HG02759 (cell line): Measurements from ENCODE around the gene ZNF629.
"Not testable (repeated sequence)": the region's sequence is repeated elsewhere in the genome, so short reads cannot be mapped to it uniquely, and the experiment has no call there.

ENCODE experiments used
- ATAC-seq: cut with Tn5 transposase; IDR thresholded peaks from one replicate; pipeline ENCODE4 v1.9.1; 2021; ENCODE audit warnings: mild to moderate bottlenecking, moderate library complexity; ENCODE audit not compliant: unreplicated experiment

ZNF629 gene

DNA sequence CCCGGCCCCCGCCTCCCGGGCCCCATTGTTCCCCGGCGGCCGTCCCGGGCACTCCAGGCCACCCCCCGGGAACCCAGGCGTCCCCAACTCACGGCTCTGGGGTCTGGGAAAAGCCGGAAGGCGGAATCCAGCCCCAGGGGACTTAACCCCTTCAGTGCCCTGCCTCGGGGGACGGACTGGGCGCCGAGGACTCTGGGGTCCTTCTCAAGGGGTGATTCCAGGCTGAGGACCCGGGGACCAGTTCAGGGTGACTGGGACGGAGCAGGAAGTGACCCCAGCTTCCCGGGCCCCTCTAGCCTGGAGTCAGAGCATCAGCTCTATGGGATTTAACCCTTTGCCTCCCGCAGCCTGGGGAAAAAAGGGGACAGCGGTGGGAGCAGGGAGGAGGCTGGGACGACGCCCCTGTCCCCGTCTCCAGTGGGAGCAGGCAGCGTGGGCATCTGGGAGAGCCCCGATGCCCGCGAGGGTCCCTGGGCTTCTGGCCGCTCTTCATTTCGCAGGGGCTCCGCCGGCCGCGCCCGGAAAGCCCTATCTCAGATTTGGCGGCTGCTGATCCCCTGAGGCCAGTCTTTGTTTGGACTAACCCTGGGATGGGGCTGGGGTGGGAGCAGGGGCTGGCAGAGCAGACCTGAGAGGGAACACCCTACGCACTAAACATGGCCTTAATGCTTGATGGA is at the start of gene ZNF629:
ZNF629 (minus strand) TSS at position 270 of the 677 bp plus-strand sequence. CDS start 2,723 bp downstream, outside the sequence.
- peak; percentile 50 for ATAC-seq

DNA sequence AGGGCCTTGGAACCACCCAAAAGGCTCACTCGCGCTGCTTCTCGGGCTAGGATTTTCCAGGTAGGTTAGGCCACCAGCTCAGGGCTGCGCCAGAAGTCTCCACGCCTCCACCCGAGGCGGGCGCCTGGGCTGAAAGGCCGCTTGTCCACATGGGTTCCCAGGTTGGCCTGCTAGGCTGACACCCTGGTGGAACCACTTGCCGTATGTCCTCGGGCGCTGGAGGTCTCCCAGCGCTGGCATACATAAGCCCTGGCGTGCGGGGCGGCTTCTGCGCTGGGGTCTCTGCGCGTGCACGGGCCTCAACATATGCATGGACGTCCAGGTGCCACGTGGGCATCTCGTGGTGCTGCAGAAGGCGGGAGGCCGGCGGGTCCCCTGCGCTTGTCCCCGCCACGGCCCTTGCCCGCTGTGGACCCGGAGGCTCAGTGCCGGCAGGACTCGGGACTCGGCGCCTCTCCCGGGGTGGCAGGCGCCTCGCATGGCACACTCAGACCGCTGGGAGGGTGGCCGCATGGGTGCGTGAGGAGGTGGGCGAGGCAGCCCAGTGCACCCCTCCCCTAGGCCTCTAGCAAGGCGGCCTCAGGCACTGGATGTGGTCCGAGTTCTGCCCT is 47.2 kb upstream of the ZNF629 start:
- no peak for ATAC-seq

DNA sequence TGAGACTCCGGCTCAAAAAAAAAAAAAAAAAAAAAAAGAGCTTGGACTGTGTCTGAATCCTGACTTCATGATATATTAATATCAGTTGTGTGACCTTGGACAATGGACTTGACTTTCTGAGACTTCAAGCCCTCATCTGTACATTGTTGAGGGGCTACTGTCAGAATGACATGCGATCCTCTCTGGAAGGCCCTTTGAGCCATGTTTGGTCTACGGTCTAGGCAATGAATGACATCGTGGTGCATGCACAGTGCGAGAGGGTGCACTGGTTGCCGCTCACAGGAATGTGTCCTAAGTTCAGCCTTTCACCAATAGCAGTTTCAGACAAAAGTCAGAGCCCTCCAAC is 43.0 kb upstream of the ZNF629 start:
- no peak for ATAC-seq

DNA sequence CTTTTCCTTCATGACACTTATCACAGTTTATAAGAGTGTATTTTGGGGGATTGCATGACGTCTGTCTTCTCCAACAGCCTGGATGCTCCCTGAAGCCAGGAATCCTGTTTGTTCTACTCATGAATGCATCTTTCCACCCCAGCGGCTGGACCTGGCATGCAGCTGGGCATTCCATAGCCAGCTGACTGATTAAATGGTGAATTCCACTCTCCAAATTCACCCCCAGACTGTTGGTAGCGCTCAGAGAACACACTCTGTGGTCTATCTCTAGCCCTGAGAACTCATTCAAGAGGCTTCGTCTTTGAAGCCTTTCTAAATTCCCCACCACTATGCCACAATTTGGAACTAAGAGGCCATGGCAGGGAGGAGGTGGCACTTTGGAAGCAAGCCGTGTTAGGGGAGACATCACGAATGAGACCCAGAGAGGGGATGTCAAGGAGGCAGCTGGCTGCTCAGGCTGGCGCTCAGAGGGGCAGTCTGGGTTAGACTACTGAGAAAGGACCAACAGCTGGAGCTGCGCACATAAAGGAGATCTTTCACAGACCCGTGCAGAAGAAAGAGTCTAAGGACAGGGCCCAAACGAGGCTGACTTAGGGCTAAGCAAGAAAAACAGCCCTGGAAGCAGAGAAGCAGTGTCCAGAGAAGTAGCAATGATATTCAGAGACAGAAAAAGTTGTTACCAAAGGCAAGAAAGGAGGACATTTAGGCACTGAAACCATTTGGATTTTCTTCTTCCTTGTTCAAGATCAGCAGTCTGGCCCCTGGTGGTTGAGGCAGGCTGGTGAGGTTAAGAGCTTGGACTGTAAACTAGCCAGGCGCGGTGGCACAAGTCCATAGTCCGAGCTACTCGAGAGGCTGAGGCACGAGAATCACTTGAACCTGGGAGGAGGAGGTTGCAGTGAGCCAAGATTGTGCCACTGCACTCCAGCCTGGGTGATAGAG is 42.4 kb upstream of the ZNF629 start:
- ATAC-seq: no peak

DNA sequence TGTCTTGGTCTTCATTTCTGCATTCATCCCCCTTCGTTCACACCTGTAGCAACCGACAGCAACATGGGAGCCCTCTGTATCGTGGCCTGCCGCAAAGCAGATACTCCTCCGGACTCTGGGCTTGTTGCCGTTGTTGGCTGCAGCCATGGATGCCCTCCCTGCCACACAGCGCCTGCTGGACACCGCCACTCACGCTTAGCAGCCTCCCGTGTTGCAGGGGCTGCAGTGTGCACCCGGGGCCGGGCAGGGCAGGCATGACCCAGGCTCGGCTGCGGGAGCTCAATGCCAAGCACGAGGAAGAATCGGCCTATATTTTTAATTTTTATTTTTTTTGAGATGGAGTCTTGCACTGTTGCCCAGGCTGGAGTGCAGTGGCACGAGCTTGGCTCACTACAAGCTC is 34.9 kb upstream of the ZNF629 start:
- no peak for ATAC-seq

DNA sequence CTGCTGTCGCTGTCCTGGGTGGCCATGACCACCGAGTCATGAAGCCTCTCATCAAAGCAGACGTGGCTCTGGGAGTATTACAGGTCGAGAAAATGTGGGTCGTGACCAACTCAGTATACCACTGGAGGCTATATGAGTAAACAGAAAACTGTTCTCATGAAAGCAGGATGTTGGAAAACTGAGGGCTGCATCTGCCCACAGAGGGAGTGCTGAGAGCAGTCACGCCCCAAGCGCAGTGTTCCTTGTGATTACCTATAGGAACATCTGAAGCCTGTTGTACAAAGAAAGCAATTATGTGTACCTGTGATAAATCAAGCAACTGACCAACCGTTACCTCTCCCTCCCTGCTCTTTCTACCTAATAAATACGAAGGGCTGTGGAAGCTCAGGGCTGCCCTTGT is 34.4 kb upstream of the ZNF629 start:
- not testable (repeated sequence) for ATAC-seq

DNA sequence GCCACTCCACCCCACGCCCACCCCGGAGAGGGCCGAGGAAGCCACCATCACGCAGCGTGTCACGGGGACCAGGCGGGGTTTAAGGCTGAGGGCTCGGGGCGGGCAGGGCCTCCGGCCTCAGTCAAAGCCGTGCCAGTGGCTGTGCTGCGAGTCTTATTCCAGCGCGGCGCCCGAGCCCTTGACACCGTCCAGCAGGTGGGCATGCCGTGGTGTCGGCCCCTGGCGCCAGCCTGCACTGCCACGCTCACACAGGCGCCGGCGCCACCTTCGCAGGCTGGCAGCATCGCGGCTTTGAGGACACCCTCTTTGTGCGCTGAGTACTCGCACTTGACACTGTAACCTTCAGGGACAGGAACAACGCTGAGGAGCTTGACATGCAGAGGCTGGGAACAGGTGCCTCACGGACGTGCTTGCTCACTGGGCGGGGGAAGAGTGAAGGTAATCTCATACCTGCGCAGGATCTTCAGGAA is 34.0 kb upstream of the ZNF629 start:
- ATAC-seq: no peak

DNA sequence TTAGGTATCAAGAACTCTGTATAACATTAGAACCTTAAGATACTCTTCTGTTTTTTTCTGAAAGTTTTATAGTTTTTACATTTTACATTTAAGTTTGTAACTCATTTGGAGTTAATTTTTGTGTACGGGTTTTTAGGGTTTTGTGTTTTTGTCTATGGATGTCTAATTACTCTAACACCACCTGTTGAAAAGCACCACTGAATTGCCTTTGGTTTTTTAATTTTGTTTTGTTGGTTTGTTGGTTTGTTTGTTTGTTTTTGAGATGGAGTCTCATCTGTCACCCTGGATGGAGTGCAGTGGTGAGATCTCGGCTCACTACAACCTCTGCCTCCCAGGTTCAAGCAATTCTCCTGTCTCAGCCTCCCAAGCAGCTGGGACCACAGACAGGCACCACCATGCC is 29.8 kb upstream of the ZNF629 start:
- ATAC-seq: no peak

DNA sequence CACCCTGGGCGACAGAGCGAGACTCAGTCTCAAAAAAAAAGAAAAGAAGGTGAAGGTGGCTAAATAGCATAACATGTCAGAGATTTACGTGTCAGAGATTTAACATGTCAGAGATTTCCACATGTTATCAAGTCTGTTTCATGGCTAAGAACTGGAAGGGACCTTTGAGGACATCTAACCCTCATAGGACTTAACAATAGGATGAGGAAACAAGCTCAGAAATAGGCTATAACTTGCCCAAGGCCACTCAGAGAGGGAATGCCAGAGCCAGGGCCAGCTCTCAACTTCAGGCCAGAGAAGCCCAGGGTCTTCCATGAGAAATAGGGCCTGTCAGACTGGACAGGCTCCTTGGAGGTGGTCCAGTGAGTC is 26.8 kb upstream of the ZNF629 start:
- no peak for ATAC-seq

DNA sequence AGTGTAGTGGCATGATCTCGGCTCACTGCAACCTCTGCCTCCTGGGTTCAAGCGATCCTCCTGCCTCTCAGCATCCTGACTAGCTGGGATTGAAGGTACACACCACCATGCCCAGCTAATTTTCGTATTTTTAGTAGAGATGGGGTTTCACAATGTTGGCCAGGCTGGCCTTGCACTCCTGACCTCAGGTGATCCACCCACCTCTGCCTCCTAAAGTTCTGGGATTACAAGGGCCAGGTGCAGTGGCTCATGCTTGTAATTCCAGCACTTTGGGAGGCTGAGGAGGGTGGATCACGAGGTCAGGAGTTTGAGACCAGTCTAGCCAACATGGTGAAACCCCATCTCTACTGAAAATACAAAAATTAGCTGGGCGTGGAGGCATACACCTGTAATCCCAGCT is 22.7 kb upstream of the ZNF629 start:
- not testable (repeated sequence) for ATAC-seq

DNA sequence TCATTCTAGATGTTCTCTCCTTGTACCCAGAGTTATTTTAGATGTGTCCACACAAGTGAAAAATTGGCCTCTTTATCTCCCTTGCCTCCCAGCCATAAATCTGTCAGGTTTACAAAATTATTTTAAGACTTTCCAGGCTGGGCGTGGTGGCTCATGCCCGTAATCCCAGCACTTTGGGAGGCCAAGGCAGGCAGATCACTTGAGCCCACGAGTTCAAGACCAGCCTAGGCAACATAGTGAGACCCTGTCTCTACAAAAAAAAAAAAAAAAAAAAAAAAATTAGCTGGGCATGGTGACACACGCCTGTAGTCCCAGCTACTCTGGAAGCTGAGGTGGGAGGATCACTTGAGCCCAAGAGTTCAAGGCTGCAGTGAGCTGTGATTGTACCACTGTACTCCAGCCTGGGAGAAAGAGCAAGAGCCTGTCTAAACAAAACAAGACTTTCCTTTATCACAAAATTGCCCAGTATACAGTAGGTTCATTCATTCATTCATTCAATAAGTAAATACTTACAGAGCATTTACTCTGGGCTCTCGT is 22.0 kb upstream of the ZNF629 start:
- ATAC-seq: not testable (repeated sequence)

DNA sequence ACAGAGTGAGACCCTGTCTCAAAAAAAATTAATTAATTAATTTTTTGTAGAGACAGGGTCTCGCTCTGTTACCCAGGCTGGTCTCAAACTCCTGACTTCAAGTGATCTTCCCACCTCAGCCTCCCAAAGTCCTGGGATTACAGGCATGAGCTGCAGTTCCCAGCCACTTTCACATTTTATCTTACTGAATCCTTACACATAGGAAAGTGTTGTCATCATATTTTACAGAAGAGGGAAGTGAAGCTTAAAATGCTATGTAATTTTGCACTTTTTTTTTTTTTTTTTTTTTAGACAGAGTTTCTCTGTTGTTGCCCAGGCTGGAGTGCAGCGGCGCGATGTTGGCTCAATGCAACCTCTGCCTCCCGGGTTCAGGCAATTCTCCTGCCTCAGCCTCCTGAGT is 21.1 kb upstream of the ZNF629 start:
- ATAC-seq: no peak

DNA sequence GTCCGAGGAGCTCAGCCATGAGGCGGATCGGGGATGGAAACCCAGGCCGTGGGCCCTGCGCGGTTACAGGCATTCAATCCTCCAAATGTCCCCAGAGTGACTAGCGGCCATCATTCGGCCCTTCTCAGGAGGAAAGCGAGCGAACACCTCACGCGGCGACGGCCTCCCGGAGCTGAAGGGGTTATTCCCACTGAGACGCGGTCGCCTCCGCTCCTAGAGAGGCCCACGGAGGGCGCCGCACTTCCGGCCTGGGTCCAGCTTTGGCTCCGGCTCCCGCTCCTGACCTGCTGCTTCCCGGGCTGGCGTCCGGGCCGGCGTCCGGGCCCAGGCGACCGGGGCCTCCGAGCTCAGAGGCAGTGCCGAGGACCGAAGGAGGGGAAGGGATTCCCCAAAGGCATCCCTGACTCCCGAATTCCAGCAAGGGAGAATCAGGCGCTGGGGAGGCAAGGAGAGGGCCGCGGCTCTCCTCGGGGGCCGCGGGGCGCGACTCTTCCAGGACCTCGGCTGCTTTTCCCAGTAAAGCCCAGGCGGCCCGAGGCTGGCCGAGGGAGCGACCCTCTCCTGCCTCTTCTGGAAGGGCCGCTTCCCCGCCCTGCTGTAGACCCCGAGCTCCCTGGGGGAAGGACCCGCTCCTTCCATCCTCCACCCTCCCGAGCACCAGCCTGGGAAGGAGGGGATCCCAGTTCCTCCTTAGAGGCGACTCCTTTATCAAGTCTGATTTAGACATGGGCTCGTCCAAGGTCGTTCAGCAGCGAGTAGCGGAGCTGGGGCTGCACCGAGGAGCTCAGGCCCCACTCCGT is 18.6 kb upstream of the ZNF629 start:
- ATAC-seq: peak; percentile 73

DNA sequence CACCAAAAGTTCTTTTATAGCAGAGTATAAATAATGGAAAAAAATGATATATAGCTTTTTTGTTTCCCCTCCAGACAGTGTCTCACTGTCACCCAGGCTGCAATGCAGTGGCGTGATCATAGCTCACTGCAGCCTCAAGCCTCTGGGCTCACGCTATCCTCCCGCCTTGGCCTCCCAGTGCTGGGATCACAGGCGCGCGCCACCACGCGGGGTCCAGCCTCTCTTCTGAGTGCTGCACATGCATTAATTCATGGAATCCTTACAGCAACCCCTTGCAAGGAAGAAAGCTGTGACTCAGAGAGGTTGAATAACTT is 18.0 kb upstream of the ZNF629 start:
- peak; percentile 22 for ATAC-seq

DNA sequence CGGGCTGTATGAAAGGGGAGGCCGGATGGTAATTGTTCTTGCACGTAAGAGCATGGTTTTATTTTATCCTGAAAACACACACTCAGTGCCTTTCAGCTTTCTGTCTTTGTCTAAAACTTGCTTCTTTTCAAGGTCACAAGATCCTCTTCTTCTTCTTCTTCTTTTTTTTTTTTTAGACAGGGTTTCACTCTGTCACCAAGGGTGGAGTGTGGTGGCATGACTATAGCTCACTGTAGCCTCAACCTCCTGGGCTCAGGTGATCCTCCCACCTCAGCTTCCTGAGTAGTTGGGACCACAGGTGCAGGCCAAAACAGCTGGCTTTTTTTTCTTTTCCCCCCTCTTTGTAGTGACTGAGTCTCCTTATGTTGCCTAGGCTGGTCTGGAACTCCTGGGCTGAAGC is 15.9 kb upstream of the ZNF629 start:
- ATAC-seq: no peak

DNA sequence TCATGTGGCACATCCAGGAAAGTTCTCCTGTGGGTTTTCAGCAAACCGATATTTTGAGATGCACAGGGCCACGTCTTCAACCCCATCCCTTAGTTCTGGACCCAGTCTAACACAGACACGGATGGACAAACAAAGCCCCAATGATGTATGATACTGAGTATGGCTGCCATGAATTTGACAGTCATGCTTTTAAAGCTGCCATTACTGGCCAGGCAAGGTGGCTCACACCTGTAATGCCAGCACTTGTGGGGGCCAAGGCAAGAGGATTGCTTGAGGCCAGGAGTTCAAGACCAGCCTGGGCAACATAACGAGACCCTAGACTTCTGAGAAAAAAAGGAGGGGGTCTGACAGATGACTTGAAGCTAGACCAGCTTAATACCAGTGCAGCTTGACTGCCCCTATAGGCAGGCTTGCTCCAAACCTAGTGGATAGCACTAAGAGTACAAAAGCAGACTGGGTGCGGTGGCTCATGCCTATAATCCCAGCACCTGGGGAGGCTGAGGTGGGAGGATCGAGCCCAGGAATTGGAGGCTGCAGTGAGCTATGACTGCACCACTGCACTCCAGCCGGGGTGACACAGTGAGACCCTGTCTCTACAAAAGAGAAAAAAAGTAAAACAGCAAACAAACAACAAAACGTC is 10.8 kb upstream of the ZNF629 start:
- no peak for ATAC-seq

DNA sequence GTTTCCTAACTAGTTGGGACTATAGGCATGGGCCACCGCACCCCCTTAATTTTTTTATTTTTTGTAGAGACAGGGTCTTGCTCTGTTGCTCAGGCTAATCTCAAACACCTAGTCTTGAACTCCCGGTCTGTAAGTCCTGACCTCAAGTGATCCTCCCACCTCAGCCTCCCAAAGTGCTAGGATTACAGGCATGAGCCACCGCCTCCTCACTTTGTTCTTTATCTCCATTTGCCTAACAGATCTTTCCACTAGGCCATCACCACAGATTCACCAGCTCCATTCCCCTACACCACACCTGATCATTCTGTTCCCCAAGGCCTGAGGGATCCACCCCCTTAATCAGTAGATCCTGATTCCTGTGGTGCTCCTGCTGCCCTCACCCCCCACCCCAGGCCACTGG is 7.6 kb upstream of the ZNF629 start:
- ATAC-seq: no peak

DNA sequence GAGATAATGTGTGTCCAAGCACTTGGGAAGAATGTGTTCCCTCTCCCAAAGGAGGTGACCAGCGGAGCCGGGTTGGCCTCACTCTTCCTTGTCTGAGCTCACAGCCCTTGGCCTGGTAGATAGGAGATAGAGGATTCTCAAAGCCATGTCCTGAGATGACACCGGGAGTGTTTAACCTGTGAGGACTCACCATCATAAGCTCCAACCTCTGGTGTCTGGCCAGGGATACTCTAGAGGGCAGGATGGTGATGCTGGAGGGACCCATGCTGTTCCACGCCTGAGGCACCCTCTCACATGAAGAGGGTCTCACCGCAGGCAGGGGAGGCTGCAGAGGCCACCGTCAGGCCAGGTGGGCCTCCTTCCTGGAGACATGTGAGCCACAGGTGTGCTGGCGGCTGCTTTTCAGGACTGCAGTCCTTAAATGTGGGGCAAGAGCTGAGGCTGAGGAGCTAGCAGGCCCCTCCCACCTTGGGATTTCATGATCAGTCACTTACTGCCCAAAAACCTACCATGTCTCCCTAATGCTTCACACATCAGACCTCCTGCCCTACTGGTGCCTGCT is 6.6 kb upstream of the ZNF629 start:
- ATAC-seq: no peak

DNA sequence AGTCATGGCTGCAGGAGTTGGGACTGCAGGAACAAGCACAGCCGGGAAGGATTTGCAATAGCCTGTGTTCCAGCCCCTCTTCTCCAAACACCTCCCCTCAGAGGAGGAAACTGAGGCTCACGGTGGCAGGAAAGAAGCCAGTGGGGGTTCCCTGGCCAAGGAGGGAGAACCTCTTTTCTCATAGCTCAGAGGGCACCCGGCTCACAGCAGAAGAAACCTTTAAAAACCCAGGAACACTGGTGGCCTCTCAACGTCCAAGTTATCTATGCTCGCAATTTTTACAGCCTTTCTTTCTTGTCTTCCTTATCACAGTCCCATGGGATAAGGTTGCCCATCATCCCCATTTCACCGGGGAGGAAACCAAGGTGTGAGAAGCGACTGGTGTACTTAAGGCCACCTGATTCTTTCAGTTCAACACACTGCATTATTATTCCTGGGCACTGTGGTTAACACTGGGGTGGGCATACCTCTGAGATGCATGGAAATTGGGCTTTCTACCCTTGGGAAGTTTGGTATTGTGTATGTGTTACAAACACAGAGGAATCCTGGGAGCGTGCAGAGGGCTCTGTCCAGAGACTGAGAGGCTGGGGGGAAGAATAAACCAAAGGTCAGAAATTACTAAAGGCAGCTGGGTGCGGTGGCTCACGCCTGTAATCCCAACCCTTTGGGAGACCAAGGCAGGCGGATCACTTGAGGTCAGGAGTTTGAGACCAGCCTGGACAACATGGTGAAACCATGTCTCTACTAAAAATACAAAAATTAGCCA is 791 bp upstream of the ZNF629 start:
- no peak for ATAC-seq
